ENCODE measurements around the gene SLC35B4. TPM values are rescaled to one million over a fixed set of nuclear protein-coding genes. Genes with fewer than 3 reads are reported as not detected.

SLC35B4 gene, protein sequence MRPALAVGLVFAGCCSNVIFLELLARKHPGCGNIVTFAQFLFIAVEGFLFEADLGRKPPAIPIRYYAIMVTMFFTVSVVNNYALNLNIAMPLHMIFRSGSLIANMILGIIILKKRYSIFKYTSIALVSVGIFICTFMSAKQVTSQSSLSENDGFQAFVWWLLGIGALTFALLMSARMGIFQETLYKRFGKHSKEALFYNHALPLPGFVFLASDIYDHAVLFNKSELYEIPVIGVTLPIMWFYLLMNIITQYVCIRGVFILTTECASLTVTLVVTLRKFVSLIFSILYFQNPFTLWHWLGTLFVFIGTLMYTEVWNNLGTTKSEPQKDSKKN
- total RNA-seq (2014; rRNA removed; shearing (Covaris generic)): 24.6 and 25.1 TPM in 2 replicates

DNA sequence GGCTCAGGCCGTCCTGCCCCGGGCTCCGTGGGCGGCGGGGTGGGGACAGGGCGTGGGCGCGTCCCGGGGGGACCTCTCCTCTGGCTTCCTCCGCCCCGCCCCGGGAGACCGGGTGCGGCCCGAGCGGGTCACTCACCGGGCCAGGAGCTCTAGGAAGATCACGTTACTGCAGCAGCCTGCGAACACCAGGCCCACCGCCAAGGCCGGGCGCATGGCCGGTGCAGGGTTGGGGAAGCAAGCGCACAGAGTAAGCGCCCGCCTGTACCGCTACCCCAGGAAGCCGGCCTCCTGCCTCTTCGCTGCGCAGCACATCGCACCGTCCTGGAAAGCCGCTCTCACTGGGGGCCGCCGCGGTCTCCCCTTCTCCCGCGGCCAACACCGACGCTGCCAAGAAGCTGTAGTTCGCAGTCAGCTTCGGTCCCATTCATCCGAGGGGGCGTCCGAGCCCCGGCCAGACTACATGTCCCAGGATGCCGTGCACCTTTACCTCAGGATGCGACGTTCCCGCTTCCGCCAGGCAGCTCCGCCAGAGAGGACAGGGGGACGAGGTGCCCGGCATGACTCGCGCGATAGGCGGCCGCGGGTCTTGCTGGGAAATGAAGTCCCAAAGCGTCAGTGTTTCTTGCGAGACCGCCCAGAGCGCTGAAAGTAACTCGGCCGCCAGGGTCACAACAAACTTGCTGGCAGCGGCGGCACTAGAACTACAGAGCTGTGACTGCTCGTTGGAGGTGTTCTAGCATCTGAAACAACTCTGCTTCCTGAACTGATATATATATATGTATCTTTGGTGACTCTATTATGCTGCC is at the start of gene SLC35B4:
SLC35B4 (minus strand) TSS at position 392 of the 806 bp plus-strand sequence; CDS start at position 213, 179 bp downstream.
- H3K9me3 ChIP-seq (replicated peaks): no peaks in the 10 kb centered on the region
- peaks cover 6% of the 10 kb centered on the region; the same call in 1 of the 2 replicates for H3K4me1 ChIP-seq
- no peaks in the 10 kb centered on the region for H3K36me3 ChIP-seq
- H3K27me3 ChIP-seq: no peaks in the 10 kb centered on the region; the same call in 1 of the 2 replicates
- H3K4me3 ChIP-seq: peak within 1 kb of the TSS; percentile 79
- peak within 1 kb of the TSS; percentile 58 for H3K27ac ChIP-seq
- DNase-seq: peak; percentile 98

- Histone ChIP-seq H3K27ac (no peak overlapping the region), H3K36me3 (no peaks in the 10 kb centered on the region), H3K27me3 (no peaks in the 10 kb centered on the region), H3K4me3 (no peak overlapping the region), H3K9me3 (replicated peaks) (no peaks in the 10 kb centered on the region), H3K4me1 (no peaks in the 10 kb centered on the region)
- DNase-seq: no peak
Measured at GRCh38 chr7:134366481-134366880, 49.8 kb upstream of the SLC35B4 start.

GRCh38 chr7:134365341-134366054 is 48.8 kb upstream of the SLC35B4 start:
- Histone ChIP-seq H3K36me3 (no peaks in the 10 kb centered on the region), H3K9me3 (replicated peaks) (no peaks in the 10 kb centered on the region), H3K27ac (no peak overlapping the region), H3K4me3 (no peak overlapping the region), H3K4me1 (no peaks in the 10 kb centered on the region), H3K27me3 (no peaks in the 10 kb centered on the region)
- DNase-seq: no peak

DNA sequence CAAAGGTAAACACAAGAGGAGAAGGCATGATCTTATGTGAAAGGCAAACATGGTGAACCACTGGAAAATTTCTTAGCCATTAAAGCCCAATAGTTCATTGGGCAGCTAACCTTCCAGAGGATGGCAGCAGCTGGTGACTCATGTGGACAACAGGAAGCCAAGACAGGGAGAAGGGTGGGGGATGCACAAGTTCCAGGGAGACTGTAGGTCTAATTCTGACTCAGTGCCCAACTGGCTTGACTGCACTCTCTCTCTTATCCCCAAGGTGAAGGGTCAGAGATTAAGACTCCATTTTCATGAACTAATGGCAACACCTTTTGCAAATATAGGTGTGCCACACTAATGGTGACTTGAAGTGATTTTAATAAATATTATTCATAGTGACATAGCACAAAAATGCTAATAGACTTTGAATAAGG is 47.9 kb upstream of the SLC35B4 start:
- no peak overlapping the region for H3K27ac ChIP-seq
- no peaks in the 10 kb centered on the region for H3K9me3 ChIP-seq (replicated peaks)
- H3K4me1 ChIP-seq: no peaks in the 10 kb centered on the region
- H3K36me3 ChIP-seq: no peaks in the 10 kb centered on the region
- no peak overlapping the region for H3K4me3 ChIP-seq
- DNase-seq: no peak
- no peaks in the 10 kb centered on the region for H3K27me3 ChIP-seq

DNA sequence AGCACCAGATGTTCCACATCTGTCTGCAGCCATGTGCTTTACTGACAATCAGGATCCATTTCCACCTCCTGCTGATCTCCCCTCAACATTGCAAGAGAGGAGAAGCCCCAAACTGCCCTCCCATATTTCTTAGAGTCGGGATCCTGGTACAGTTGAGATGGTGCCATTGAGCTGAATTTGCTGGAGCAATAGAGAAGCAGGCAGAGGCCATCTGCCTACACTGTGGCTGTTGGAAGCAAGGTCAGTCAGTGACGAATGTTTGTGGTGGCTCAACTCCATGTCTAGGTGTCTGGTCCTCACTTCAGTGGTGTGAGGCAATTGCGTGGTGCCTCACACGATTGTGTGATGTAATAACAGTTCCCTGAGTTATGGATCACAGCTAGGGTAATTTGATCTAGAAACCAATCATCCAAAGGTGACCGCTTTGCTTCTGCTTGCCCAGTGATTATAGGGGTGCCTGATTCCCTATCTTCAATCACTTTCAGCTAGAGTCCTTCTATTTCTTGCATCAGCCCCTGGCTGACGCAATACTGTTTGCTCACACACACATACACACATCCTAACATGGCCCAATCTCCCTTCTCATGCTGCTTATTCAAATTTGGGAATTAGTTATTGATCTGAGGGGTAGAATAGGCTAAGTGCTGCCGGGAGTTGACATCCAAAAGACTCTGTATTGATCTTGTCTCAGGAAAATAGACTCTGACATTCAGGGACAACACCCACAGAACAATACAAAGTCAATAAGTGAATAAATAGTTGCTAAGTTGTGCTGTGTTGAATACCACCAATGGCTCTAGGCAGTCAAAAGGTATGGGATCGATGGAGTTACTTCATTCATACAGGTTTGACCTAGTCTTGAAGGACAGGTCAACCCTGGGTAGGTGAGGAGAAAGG is 46.1 kb upstream of the SLC35B4 start:
- DNase-seq: no peak
- H3K27me3 ChIP-seq: no peaks in the 10 kb centered on the region
- no peak overlapping the region for H3K4me3 ChIP-seq
- no peaks in the 10 kb centered on the region for H3K4me1 ChIP-seq
- no peak overlapping the region for H3K27ac ChIP-seq
- no peaks in the 10 kb centered on the region for H3K36me3 ChIP-seq
- H3K9me3 ChIP-seq (replicated peaks): no peaks in the 10 kb centered on the region

DNA sequence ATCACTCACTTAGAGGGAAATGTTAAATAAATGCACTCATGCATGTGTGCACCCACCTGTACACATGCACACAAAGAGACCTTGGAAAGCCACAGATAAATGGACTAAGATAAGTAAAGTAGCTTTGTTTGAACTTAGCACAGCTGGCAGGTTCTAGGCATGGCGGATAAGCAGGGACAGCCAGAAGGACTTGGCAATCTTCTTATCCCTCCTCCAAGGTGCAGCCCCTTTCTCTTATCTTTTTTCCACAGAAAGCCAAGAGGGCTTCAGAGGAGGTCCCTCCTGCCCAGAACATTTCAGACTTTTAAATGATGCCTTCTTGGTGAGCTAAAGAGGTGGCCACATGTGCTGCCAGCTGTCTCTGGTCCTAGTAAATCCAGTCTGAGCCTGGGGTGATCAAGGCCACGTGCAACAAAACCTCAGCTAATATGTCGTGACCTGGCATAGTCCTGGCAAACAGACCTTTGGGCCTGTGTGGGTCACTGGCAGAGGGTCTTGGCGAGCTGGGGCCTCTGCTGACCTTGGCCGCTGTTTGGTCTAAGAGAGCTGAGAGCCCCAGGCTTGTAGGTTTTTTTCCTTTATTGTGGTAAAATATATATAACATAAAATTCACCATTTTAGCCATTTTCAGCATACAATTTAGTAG is 43.2 kb upstream of the SLC35B4 start:
- Histone ChIP-seq H3K9me3 (replicated peaks) (no peaks in the 10 kb centered on the region), H3K36me3 (no peaks in the 10 kb centered on the region), H3K27me3 (no peaks in the 10 kb centered on the region), H3K27ac (no peak overlapping the region), H3K4me1 (peaks cover 3% of the 10 kb centered on the region; the same call in 1 of the 2 replicates), H3K4me3 (no peak overlapping the region)
- DNase-seq: no peak

GRCh38 chr7:134357486-134357885 is 40.8 kb upstream of the SLC35B4 start:
- no peaks in the 10 kb centered on the region for H3K27me3 ChIP-seq
- H3K4me1 ChIP-seq: peaks cover 3% of the 10 kb centered on the region; the same call in 1 of the 2 replicates
- H3K27ac ChIP-seq: no peak overlapping the region
- DNase-seq: no peak
- H3K36me3 ChIP-seq: no peaks in the 10 kb centered on the region
- no peaks in the 10 kb centered on the region for H3K9me3 ChIP-seq (replicated peaks)
- no peak overlapping the region for H3K4me3 ChIP-seq

GRCh38 chr7:134356421-134356936 is 39.7 kb upstream of the SLC35B4 start:
- Histone ChIP-seq H3K36me3 (no peaks in the 10 kb centered on the region), H3K27ac (no peak overlapping the region), H3K9me3 (replicated peaks) (no peaks in the 10 kb centered on the region), H3K4me3 (no peak overlapping the region), H3K4me1 (peaks cover 3% of the 10 kb centered on the region; the same call in 1 of the 2 replicates), H3K27me3 (no peaks in the 10 kb centered on the region)
- peak; percentile 32 to 61 for DNase-seq

GRCh38 chr7:134355927-134356326 is 39.2 kb upstream of the SLC35B4 start:
- Histone ChIP-seq H3K9me3 (replicated peaks) (no peaks in the 10 kb centered on the region), H3K27me3 (no peaks in the 10 kb centered on the region), H3K36me3 (no peaks in the 10 kb centered on the region), H3K4me1 (peaks cover 3% of the 10 kb centered on the region; the same call in 1 of the 2 replicates), H3K4me3 (no peak overlapping the region), H3K27ac (no peak overlapping the region)
- DNase-seq: no peak

GRCh38 chr7:134355004-134355525 is 38.3 kb upstream of the SLC35B4 start:
- Histone ChIP-seq H3K4me3 (no peak overlapping the region), H3K27ac (no peak overlapping the region), H3K27me3 (no peaks in the 10 kb centered on the region), H3K4me1 (peaks cover 3% of the 10 kb centered on the region; the same call in 1 of the 2 replicates), H3K36me3 (no peaks in the 10 kb centered on the region), H3K9me3 (replicated peaks) (no peaks in the 10 kb centered on the region)
- no peak for DNase-seq

GRCh38 chr7:134353411-134353810 is 36.7 kb upstream of the SLC35B4 start:
- Histone ChIP-seq H3K27me3 (no peaks in the 10 kb centered on the region), H3K4me3 (no peak overlapping the region), H3K27ac (no peak overlapping the region), H3K9me3 (replicated peaks) (no peaks in the 10 kb centered on the region), H3K36me3 (no peaks in the 10 kb centered on the region), H3K4me1 (peaks cover 3% of the 10 kb centered on the region; the same call in 1 of the 2 replicates)
- DNase-seq: no peak

GRCh38 chr7:134351424-134351823 is 34.7 kb upstream of the SLC35B4 start:
- H3K27ac ChIP-seq: no peak overlapping the region
- DNase-seq: no peak
- H3K36me3 ChIP-seq: no peaks in the 10 kb centered on the region
- no peaks in the 10 kb centered on the region for H3K9me3 ChIP-seq (replicated peaks)
- H3K4me3 ChIP-seq: no peak overlapping the region
- no peaks in the 10 kb centered on the region for H3K27me3 ChIP-seq
- no peaks in the 10 kb centered on the region for H3K4me1 ChIP-seq

DNA sequence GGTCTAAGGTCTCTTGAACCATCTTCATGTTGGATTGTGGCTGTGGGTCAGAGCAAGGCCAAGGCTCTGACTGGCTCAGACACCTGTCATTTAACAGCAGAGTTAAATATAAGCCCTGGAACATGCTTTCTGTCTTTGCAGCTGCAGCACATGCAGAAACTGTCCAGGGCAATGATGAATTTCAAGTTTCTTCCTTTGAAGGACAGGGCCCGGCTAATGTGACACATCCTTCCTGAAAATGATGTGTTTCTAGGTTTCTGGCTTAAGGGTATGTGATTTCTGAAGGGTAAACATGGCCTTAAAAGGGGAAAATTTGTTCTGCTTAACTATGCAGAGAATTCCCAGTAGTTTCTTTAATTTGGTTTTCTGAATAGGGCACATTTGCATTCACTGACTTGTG is 34.0 kb upstream of the SLC35B4 start:
- no peak overlapping the region for H3K27ac ChIP-seq
- DNase-seq: no peak
- H3K27me3 ChIP-seq: no peaks in the 10 kb centered on the region
- no peak overlapping the region for H3K4me3 ChIP-seq
- no peaks in the 10 kb centered on the region for H3K9me3 ChIP-seq (replicated peaks)
- H3K36me3 ChIP-seq: no peaks in the 10 kb centered on the region
- H3K4me1 ChIP-seq: no peaks in the 10 kb centered on the region
